Cardiac septum (tissue), 1 donor: ENCODE results near the gene PTGES2. TPM values are rescaled to one million over a fixed set of nuclear protein-coding genes. Genes with fewer than 3 reads are reported as not detected.
"Not testable (repeated sequence)": the region's sequence is repeated elsewhere in the genome, so short reads cannot be mapped to it uniquely, and the experiment has no call there.

Experiments used
- DNase-seq: peaks from one replicate; pipeline ENCODE4 v3.0.0-alpha.2; 2020; ENCODE audit warnings: low spot score
- intact Hi-C: fragments of 100-400 bp; cut with DNase I; formaldehyde crosslinking; loops from one replicate; pipeline ENCODE4 v1.14.0; 2022
- total RNA-seq: library from RNA; stranded (reverse); fragmentation: NEBNext Ultra II Directional; extraction: Animal tissue kit (Norgen Biotek cat#: 25700); gene quantifications from one replicate; pipeline ENCODE4 v1.2.1, GENCODE V29; 2021
- donor health status: DM: no; HTN: no; CAD: no.

PTGES2 gene
- total RNA-seq, 1 donor from 2014 or later: 136 TPM

- no peak for DNase-seq
- intact Hi-C loops: loop anchor here (5.0 kb wide), 1 partner anchor 44 kb away; no protein-coding TSS in a partner anchor
Measured at GRCh38 chr9:128073253-128073886, 54.2 kb downstream of the PTGES2 start.

DNA sequence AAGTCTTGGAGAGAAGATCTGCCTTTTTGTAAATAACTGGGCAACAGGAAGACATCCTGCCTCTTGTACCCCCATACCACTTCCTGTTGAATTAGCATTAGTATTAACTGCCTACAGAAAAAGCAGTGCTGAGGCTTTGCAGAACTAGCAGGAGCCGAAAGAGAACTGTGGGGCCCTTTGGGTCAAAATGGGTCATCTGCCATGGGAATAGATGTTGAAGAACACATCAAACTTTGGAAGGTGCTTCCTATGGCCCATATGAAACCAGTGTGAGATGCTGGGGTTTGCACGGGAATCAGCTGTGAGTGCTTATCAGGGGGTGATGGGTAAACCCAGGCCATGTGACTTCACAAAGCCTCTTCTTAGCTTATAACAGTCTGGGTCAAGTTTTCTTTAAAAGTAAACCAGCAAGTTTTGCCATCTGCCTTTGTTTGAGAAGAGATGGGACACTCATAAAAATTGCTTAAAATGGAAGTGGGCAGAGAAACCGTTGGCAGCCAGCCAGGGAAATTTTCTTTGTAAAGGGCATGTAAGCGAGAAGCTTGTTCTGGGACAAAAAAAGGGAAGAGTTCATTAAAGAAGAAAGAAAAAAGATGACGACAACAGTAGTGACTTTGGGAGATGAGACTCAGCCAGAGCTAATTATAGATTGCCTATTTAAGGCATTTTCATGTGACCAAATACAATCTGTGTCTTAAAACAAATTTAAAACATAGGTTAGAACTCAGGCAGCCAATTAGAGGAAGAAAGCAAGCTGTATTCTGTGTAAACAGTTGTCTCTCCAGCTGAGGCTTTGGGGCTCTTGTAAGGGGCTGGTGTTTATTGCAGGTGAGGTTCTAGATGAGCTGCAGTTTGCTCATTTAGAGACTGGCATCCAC lies 55.1 kb downstream of the PTGES2 start:
- DNase-seq: peak; percentile 81
- intact Hi-C loops: loop anchor here (5.0 kb wide), 1 partner anchor 45 kb away; no protein-coding TSS in a partner anchor

- intact Hi-C loops: loop anchor here (5.0 kb wide), 1 partner anchor 46 kb away; no protein-coding TSS in a partner anchor
- DNase-seq: not testable (repeated sequence)
Measured at GRCh38 chr9:128071475-128071874, 56.1 kb downstream of the PTGES2 start.

- intact Hi-C loops: loop anchor here (5.0 kb wide), 1 partner anchor 46 kb away; no protein-coding TSS in a partner anchor
- no peak for DNase-seq
Measured at GRCh38 chr9:128070874-128071273, 56.7 kb downstream of the PTGES2 start.

Other genes with a start within 250 kb of the PTGES2 start
- gene ST6GALNAC6, start 228.1 kb downstream of the PTGES2 start, total RNA-seq: 49.4 TPM
- 48.1 TPM for gene ST6GALNAC4, start 210.7 kb downstream of the PTGES2 start, total RNA-seq
- gene PIP5KL1, start 197.0 kb downstream of the PTGES2 start, total RNA-seq: 0.57 TPM
- gene DPM2, start 189.9 kb downstream of the PTGES2 start, total RNA-seq: 14.9 TPM
- gene EEIG1, start 146.7 kb downstream of the PTGES2 start, total RNA-seq: 24.1 TPM
- 6.2 TPM for gene NAIF1, start 60.4 kb downstream of the PTGES2 start, total RNA-seq
- gene SLC25A25, start 59.5 kb downstream of the PTGES2 start, total RNA-seq: 5.6 TPM
- 2.0 TPM for gene LCN2, start 21.7 kb upstream of the PTGES2 start, total RNA-seq
- gene BBLN, start 32.5 kb upstream of the PTGES2 start, total RNA-seq: 65.7 TPM
- 86.1 TPM for gene CIZ1, start 63.8 kb upstream of the PTGES2 start, total RNA-seq
- 7.3 TPM for gene DNM1, start 75.7 kb upstream of the PTGES2 start, total RNA-seq
- gene GOLGA2, start 148.3 kb upstream of the PTGES2 start, total RNA-seq: 120 TPM
- gene SWI5, start 148.5 kb upstream of the PTGES2 start, total RNA-seq: 17.7 TPM
- gene TRUB2, start 194.7 kb upstream of the PTGES2 start, total RNA-seq: 30.7 TPM
- gene COQ4, start 195.1 kb upstream of the PTGES2 start, total RNA-seq: 25.9 TPM
- gene SLC27A4, start 212.8 kb upstream of the PTGES2 start, total RNA-seq: 17.4 TPM
- gene URM1, start 243.6 kb upstream of the PTGES2 start, total RNA-seq: 49.5 TPM